GM23248 (cell line): ENCODE data around the gene FGF14.

ENCODE experiments used
- EZH2 ChIP-seq: fragments of 200-600 bp; sonication (generic); IDR thresholded peaks from 2 replicates; pipeline ENCODE4 v1.6.1; 2018; ENCODE audit warnings: antibody characterized with exemption, mild to moderate bottlenecking; ENCODE audit not compliant: insufficient read depth, poor library complexity, severe bottlenecking
- EZH2phosphoT487 ChIP-seq: fragments of 200-600 bp; sonication (generic); IDR thresholded peaks from 2 replicates; pipeline ENCODE4 v1.6.1; 2018; ENCODE audit warnings: antibody characterized with exemption, moderate library complexity, mild to moderate bottlenecking, low read depth; ENCODE audit not compliant: insufficient read depth

DNA sequence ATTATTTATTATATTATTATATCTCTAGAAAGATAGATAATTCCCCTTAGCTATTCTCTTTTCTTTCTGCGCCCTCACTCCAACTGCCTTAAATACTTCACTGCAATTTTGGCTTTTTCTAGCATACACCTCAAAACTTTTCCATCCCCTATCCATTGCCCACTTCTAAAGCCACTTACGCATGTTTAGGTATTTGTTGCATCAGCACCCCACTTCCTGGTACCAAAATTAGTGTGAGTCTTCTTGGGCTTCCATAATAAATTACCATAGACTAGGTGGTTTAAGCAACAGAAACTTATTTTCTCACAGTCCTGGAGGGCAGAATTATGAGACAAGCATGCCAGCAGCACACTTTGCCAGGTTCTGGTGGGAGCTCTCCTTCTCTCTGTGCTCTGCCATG lies 209.0 kb downstream of the FGF14 start:
- TF ChIP-seq EZH2phosphoT487 = no peak
- no peak for TF ChIP-seq EZH2
